Small intestine (tissue), 7 donors: ENCODE measurements around the gene LTO1. TPM values are rescaled to one million over a fixed set of nuclear protein-coding genes. Genes with fewer than 3 reads are reported as not detected.

Experiments
- DNase-seq, 2 donors: peaks; one replicate each; pipeline versions ENCODE4 v3.0.0 to v3.0.0-alpha.2; 2013
- FAIRE-seq: peaks from 2 replicates; lab custom pipeline; 2012; peaks lifted over from hg19 to GRCh38; lab: Jason Lieb, UNC
- H3K27ac ChIP-seq, 3 donors: one replicate each; pipeline ENCODE4 v1.5.1; 2013; ENCODE audit warnings: low read length in 2 of 3, mild to moderate bottlenecking in 2 of 3, control low read depth in 1 of 3, inconsistent platforms in 1 of 3, low read depth in 1 of 3, moderate library complexity in 1 of 3
- H3K27me3 ChIP-seq, 3 donors: one replicate each; pipeline ENCODE4 v1.6.1; 2013; ENCODE audit warnings: low read length in 3 of 3, inconsistent platforms in 1 of 3; ENCODE audit not compliant: control insufficient read depth in 3 of 3, insufficient read depth in 3 of 3
- H3K36me3 ChIP-seq, 3 donors: one replicate each; pipeline ENCODE4 v1.6.1; 2013; ENCODE audit warnings: low read length in 3 of 3, inconsistent platforms in 1 of 3, low read depth in 1 of 3, mild to moderate bottlenecking in 1 of 3, moderate library complexity in 1 of 3; ENCODE audit not compliant: control insufficient read depth in 3 of 3, insufficient read depth in 2 of 3
- H3K4me1 ChIP-seq, 3 donors: one replicate each; pipeline ENCODE4 v1.6.1; 2013; ENCODE audit warnings: low read length in 2 of 3, inconsistent platforms in 1 of 3, low read depth in 1 of 3, mild to moderate bottlenecking in 1 of 3, moderate library complexity in 1 of 3; ENCODE audit not compliant: control insufficient read depth in 3 of 3, insufficient read depth in 2 of 3
- H3K4me3 ChIP-seq, 3 donors: one replicate each; pipeline ENCODE4 v1.5.1; 2013; ENCODE audit warnings: low read length in 3 of 3, control low read depth in 1 of 3, inconsistent platforms in 1 of 3, low read depth in 1 of 3, mild to moderate bottlenecking in 1 of 3, moderate library complexity in 1 of 3
- H3K9me3 ChIP-seq, 2 donors: one replicate each; pipeline ENCODE4 v1.6.1; 2013; ENCODE audit warnings: low read depth in 1 of 2, low read length in 1 of 2; ENCODE audit not compliant: control insufficient read depth in 2 of 2, insufficient read depth in 1 of 2
- WGBS, 3 donors: extraction: QIAGEN DNeasy Blood & Tissue Kit; methylation state at CpG; one replicate each; pipeline ENCODE4 v1.1.7; 2013; 5-methylcytosine and 5-hydroxymethylcytosine counted together
- polyA plus RNA-seq, 4 donors: library from polyadenylated mRNA; stranded (reverse) in 3 of 4; unstranded in 1 of 4; fragments of 200-250 nt in 3 of 4; fragments of 120-200 nt in 1 of 4; gene quantifications; one replicate each; pipeline versions ENCODE4 v1.2.1 to v1.2.3, GENCODE V29; 2013
- donor health status: healthy with polysubstance abuse.
- donor health status: control.
- donor health status: control.
- donor health status: Bipolar disorder and iron deficiency.
- donor health status: healthy.

LTO1 gene
- polyA plus RNA-seq, 4 donors: 14.6 to 21.1 (median 17.7) TPM

- no peak overlapping the region for H3K27ac ChIP-seq
- H3K4me1 ChIP-seq: peaks cover 0 to 3% (median 0%) of the 10 kb centered on the region in 3 donors
- peaks cover 0 to 5% (median 0%) of the 10 kb centered on the region in 3 donors for H3K27me3 ChIP-seq
- H3K9me3 ChIP-seq: no peaks in the 10 kb centered on the region
- 87 to 92% (median 91%) methylated on average over 7 of the region's 7 CpGs for WGBS, 3 donors
- FAIRE-seq (no peak), DNase-seq (no peak)
- H3K36me3 ChIP-seq: no peaks in the 10 kb centered on the region
- H3K4me3 ChIP-seq: no peak overlapping the region
Measured at GRCh38 chr11:69682681-69683326, 7.7 kb upstream of the LTO1 start.

- no peak overlapping the region for H3K4me3 ChIP-seq
- 80 to 85% (median 81%) methylated on average over 6 of the region's 6 CpGs for WGBS, 3 donors
- H3K27ac ChIP-seq: no peak overlapping the region
- peaks cover 0 to 5% (median 0%) of the 10 kb centered on the region in 3 donors for H3K27me3 ChIP-seq
- H3K9me3 ChIP-seq: no peaks in the 10 kb centered on the region
- H3K36me3 ChIP-seq: no peaks in the 10 kb centered on the region
- H3K4me1 ChIP-seq: peaks cover 0 to 3% (median 0%) of the 10 kb centered on the region in 3 donors
- FAIRE-seq: no peak
- DNase-seq: no peak
Measured at GRCh38 chr11:69682221-69682620, 7.1 kb upstream of the LTO1 start.

- WGBS, 3 donors: 87 to 88% (median 88%) methylated on average over 5 of the region's 5 CpGs
- no peak for DNase-seq
- no peak for FAIRE-seq
Measured at GRCh38 chr11:69680688-69681087, 5.5 kb upstream of the LTO1 start.

DNA sequence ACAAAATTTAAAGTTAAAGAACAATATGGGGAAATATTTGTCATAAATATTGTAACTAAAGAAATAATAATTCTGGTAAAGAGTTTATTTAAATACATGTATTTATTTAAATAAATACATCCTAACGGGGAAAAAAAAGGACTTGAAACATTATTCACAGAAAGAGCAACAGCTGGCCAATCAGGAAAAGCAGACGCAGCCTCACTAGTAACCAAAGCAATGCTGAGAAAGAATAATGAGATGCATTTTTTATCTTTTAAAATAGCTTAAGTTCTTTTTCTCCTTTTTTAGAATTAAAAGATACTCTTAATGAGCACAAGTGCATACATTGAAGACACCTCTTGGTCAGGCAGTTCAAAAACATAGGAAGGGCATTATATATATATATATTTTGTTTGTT is 2.6 kb upstream of the LTO1 start:
- Histone ChIP-seq H3K27me3 (no peaks in the 10 kb centered on the region), H3K9me3 (no peaks in the 10 kb centered on the region), H3K4me1 (peaks cover 2 to 7% (median 2%) of the 10 kb centered on the region in 3 donors), H3K4me3 (no peak overlapping the region), H3K27ac (no peak overlapping the region), H3K36me3 (peaks cover 0 to 4% (median 0%) of the 10 kb centered on the region in 3 donors)
- 44 to 53% (median 47%) methylated on average over 2 of the region's 2 CpGs for WGBS, 3 donors
- no peak for DNase-seq
- FAIRE-seq: no peak

More at GRCh38 chr11:69680688-69681087, 5.5 kb upstream of the LTO1 start:
- Histone ChIP-seq H3K4me3 (no peak overlapping the region), H3K27ac (no peak overlapping the region), H3K36me3 (no peaks in the 10 kb centered on the region), H3K4me1 (no peaks in the 10 kb centered on the region), H3K27me3 (peaks cover 0 to 3% (median 0%) of the 10 kb centered on the region in 3 donors), H3K9me3 (no peaks in the 10 kb centered on the region)

GRCh38 chr11:69674267-69674885 is 777 bp downstream of the LTO1 start:
- no peaks in the 10 kb centered on the region for H3K27me3 ChIP-seq
- peaks cover 2 to 9% (median 4%) of the 10 kb centered on the region in 3 donors for H3K4me1 ChIP-seq
- DNase-seq (peak in 1 of 2 donors; percentile 40), FAIRE-seq (no peak)
- 9 to 18% (median 12%) methylated on average over 18 of the region's 18 CpGs for WGBS, 3 donors
- peak overlapping the region; percentile 75 to 96 (median 91) for H3K4me3 ChIP-seq
- H3K9me3 ChIP-seq: no peaks in the 10 kb centered on the region
- peak overlapping the region; percentile 56 to 82 (median 79) for H3K27ac ChIP-seq
- peaks cover 0 to 28% (median 10%) of the 10 kb centered on the region in 3 donors for H3K36me3 ChIP-seq

DNA sequence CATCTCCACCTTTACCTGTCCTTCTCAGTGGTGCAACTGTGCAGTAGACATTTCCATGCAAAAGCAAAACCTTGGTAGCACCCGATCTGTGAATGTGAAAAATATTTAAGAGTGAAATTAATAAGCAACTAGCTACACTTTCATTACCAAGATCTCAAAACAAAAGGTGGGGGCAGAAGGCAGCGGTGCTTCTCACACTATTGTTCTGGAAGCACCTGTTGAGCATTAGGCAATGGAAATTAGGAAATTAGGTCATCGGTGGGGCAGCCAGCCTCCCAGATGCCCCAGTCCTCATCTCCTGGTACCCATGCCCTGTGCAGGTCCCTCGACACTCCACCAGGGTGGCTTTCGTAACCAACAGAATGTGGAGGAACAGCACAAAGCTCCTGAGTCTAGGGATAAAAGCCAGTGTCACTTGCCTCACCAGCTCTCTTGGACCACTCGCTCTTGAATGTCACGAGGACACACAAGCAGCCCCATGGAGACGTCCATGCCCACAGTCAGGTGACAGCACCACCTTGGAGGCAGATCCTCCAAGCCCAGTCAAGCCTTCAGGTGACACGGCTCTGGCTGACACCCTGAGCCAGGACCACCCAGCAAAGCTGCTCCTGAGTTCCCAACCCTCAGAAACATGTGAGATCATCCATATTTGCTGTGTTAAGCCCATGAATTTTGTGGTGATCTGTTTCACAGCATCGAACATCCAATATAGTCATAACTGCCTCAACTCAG is 3.3 kb downstream of the LTO1 start:
- no peaks in the 10 kb centered on the region for H3K9me3 ChIP-seq
- H3K4me3 ChIP-seq: no peak overlapping the region
- 83 to 88% (median 84%) methylated on average over 10 of the region's 10 CpGs for WGBS, 3 donors
- no peaks in the 10 kb centered on the region for H3K27me3 ChIP-seq
- no peak overlapping the region for H3K27ac ChIP-seq
- DNase-seq (no peak), FAIRE-seq (no peak)
- H3K4me1 ChIP-seq: peaks cover 2 to 9% (median 4%) of the 10 kb centered on the region in 3 donors
- peaks cover 0 to 46% (median 16%) of the 10 kb centered on the region in 3 donors for H3K36me3 ChIP-seq

- Histone ChIP-seq H3K4me1 (peaks cover 2 to 9% (median 4%) of the 10 kb centered on the region in 3 donors), H3K27me3 (no peaks in the 10 kb centered on the region), H3K4me3 (no peak overlapping the region), H3K27ac (no peak overlapping the region), H3K9me3 (no peaks in the 10 kb centered on the region), H3K36me3 (peaks cover 0 to 60% (median 16%) of the 10 kb centered on the region in 3 donors)
- FAIRE-seq (no peak), DNase-seq (peak; percentile 80 to 89)
- 37 to 40% (median 39%) methylated on average over 18 of the region's 18 CpGs for WGBS, 3 donors
Measured at GRCh38 chr11:69670158-69670845, 4.9 kb downstream of the LTO1 start.

DNA sequence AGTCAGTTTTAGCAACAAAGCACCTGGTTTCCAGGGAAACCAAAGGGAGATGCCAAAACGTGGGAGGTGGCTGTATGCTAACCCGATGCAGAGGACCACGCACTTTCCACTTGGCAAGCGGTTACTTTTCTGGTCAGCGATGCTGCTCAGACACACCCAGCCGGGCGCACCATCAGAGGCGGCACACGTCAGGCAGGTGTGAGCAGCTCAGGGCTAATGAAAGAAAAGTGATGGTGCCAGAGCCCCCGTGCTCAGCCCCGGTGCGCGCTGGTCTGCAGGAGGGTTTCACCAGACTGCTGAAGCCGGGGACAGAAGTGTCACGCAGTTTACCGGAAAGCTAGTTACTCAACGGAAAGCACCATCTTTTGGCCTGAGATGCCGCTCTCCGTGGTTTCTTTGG is 5.7 kb downstream of the LTO1 start:
- peaks cover 6 to 68% (median 16%) of the 10 kb centered on the region in 3 donors for H3K36me3 ChIP-seq
- peaks cover 2 to 9% (median 4%) of the 10 kb centered on the region in 3 donors for H3K4me1 ChIP-seq
- H3K27ac ChIP-seq: no peak overlapping the region
- no peak overlapping the region for H3K4me3 ChIP-seq
- no peaks in the 10 kb centered on the region for H3K27me3 ChIP-seq
- DNase-seq (no peak), FAIRE-seq (no peak)
- 82 to 93% (median 90%) methylated on average over 19 of the region's 19 CpGs for WGBS, 3 donors
- no peaks in the 10 kb centered on the region for H3K9me3 ChIP-seq
